Heart right ventricle (tissue), 16 donors: ENCODE results near the gene TSHR. TPM values are rescaled to one million over a fixed set of nuclear protein-coding genes. Genes with fewer than 3 reads are reported as not detected.

Experiments
- ATAC-seq, 8 donors: fragments of 200-7000 bp; cut with Tn5 transposase; one replicate each; pipeline ENCODE4 v1.9.1; 2020; ENCODE audit warnings: mild to moderate bottlenecking in 8 of 8, moderate library complexity in 8 of 8, moderate number of reproducible peaks in 1 of 8
- DNase-seq, 2 donors: peaks; one replicate each; pipeline ENCODE4 v3.0.0-alpha.2; 2020
- H3K27ac ChIP-seq, 10 donors: fragments of 200-600 bp; sonication (generic) in 2 of 10; one replicate each; pipeline versions ENCODE4 v1.5.0 to v1.8.0; 2020 to 2022; ENCODE audit warnings: mild to moderate bottlenecking in 3 of 10
- H3K27me3 ChIP-seq, 7 donors: fragments of 200-600 bp; one replicate each; pipeline ENCODE4 v1.8.0; 2021 to 2022; ENCODE audit warnings: mild to moderate bottlenecking in 2 of 7
- H3K36me3 ChIP-seq, 9 donors: fragments of 200-600 bp; sonication (generic) in 1 of 9; one replicate each; pipeline versions ENCODE4 v1.5.0 to v1.8.0; 2020 to 2022; ENCODE audit warnings: mild to moderate bottlenecking in 2 of 9
- H3K4me1 ChIP-seq, 9 donors: fragments of 200-600 bp; sonication (generic) in 1 of 9; one replicate each; pipeline versions ENCODE4 v1.5.0 to v1.8.0; 2020 to 2022; ENCODE audit warnings: mild to moderate bottlenecking in 4 of 9
- H3K4me3 ChIP-seq, 10 donors: fragments of 200-600 bp; sonication (generic) in 2 of 10; one replicate each; pipeline versions ENCODE4 v1.5.0 to v1.8.0; 2020 to 2022; ENCODE audit warnings: mild to moderate bottlenecking in 7 of 10, moderate library complexity in 2 of 10
- H3K9me3 ChIP-seq, 11 donors: fragments of 200-600 bp in 10 of 11; sonication (generic) in 2 of 11; one replicate each; pipeline versions ENCODE4 v1.5.0 to v1.8.0; 2013 to 2022; ENCODE audit warnings: mild to moderate bottlenecking in 2 of 11, control low read depth in 1 of 11, moderate library complexity in 1 of 11
- WGBS, 2 donors: extraction: QIAGEN DNeasy Blood & Tissue Kit; methylation state at CpG; one replicate each; pipeline ENCODE4 v1.1.7; 2013; ENCODE audit warnings: inconsistent platforms in 1 of 2; 5-methylcytosine and 5-hydroxymethylcytosine counted together
- intact Hi-C, 10 donors: fragments of 100-400 bp; cut with DNase I; formaldehyde crosslinking; loops; one replicate each; pipeline versions ENCODE4 v1.11.1 to v1.14.2; 2022
- polyA plus RNA-seq, 2 donors: library from polyadenylated mRNA; stranded (reverse); fragments of 200-250 nt; gene quantifications; one replicate each; pipeline ENCODE4 v1.2.3, GENCODE V29; 2013
- total RNA-seq, 10 donors: library from RNA; stranded (reverse); fragmentation: NEBNext Ultra II Directional in 3 of 10; extraction: Animal tissue kit (Norgen Biotek cat#: 25700) in 3 of 10; gene quantifications; one replicate each; pipeline versions ENCODE4 v1.2.1 to v1.2.4, GENCODE V29; 2021 to 2023
- TF ChIP-seq, protein P1 (sequence below), 9 donors: fragments of 200-600 bp; sonication (generic) in 2 of 9; IDR thresholded peaks; one replicate each; pipeline versions ENCODE4 v1.5.0 to v1.8.0; 2021 to 2022; ENCODE audit warnings: antibody characterized with exemption in 9 of 9, mild to moderate bottlenecking in 5 of 9, moderate library complexity in 1 of 9
- donor health status: Arrhythmogenic right ventricular cardiomyopathy.
- donor health status: ischemic (EF 13 %, LVEDD 7.1; RV severe dilation, severe dysfunction).
- donor health status: healthy with polysubstance abuse.
- donor health status: DM: no; HTN: yes; CAD: no.
- donor health status: DM: no; HTN: no; CAD: no.
- donor health status: ischemic (EF 25% LVEDD 6.9; RV normal size, moderate dysfunction).
- donor health status: ischemic (EF 25% LVEDD 5.7; RV mildly dilated, moderate dysfunction).
- donor health status: healthy.
- donor health status: DM: yes; HTN: yes; CAD: no.
- donor health status: Ischemic cardiomyopathy.
- donor health status: ischemic (EF 35%, LVEDD 5.7; RV mildly dilated, moderate dysfunction).
- donor health status: nonischemic (EF 11% LVEDD 7.7; RV severe dilation, severe dysfunction).
- donor health status: DM: yes; HTN: yes; CAD: no.
- donor health status: PGD.
- donor health status: ischemic (EF 29% LVEDD 5.4; RV normal size, mild dysfunction).
- donor health status: nonischemic (EF 23%, LVEDD 6.1; RV moderate dilation, normal function).

TSHR gene
- total and polyA plus RNA-seq, 12 donors, result 0.04 TPM; not detected in 11

DNA sequence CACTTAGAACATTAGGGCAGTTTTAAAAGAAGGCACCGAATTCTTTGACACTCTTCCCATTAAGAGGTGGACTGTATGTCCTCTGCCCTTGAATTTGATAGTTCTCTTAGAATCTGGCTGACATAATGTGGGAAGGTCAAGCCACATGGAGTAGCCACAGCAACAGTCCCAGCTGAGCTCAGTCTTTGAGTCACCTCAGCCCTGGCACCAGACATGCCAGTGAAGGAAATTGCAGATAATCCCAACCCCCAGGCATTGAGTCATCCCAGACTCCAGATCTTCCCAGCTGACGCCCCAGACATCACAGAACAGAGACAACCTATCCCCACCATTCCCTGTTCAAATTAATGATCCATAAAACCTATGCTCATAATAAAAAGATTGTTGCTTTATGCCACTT is 181.9 kb downstream of the TSHR start:
- ATAC-seq (no peak), DNase-seq (no peak)
- Histone ChIP-seq H3K4me1 (peaks cover 0 to 6% (median 0%) of the 10 kb centered on the region in 9 donors), H3K27ac (no peak overlapping the region), H3K27me3 (no peaks in the 10 kb centered on the region), H3K9me3 (peaks cover 0 to 10% (median 0%) of the 10 kb centered on the region in 11 donors), H3K36me3 (no peaks in the 10 kb centered on the region), H3K4me3 (no peak overlapping the region)
- 61 to 85% methylated on average over 2 of the region's 2 CpGs for WGBS, 2 donors
- intact Hi-C loops, result no loop called here
- TF ChIP-seq, protein P1, sequence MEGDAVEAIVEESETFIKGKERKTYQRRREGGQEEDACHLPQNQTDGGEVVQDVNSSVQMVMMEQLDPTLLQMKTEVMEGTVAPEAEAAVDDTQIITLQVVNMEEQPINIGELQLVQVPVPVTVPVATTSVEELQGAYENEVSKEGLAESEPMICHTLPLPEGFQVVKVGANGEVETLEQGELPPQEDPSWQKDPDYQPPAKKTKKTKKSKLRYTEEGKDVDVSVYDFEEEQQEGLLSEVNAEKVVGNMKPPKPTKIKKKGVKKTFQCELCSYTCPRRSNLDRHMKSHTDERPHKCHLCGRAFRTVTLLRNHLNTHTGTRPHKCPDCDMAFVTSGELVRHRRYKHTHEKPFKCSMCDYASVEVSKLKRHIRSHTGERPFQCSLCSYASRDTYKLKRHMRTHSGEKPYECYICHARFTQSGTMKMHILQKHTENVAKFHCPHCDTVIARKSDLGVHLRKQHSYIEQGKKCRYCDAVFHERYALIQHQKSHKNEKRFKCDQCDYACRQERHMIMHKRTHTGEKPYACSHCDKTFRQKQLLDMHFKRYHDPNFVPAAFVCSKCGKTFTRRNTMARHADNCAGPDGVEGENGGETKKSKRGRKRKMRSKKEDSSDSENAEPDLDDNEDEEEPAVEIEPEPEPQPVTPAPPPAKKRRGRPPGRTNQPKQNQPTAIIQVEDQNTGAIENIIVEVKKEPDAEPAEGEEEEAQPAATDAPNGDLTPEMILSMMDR (IDR thresholded peaks at IDR 0.05), result no peak

DNA sequence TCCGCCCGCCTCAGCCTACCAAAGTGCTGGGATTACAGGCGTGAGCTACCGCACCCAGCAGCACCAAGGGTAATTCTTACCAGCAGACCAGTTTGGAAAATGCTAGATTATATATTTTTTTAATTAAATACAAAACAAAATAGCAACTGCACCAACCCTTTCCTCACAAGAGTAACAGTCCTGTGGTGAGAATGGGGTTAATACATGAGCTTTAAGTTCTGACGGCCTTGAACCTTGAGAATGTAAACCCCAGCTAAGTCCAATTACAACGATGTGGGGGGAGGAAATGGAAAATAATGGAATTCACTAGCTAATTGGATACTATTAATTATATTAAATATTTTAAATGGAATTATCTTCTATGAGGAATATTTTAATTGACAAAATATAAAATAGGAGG is 183.0 kb downstream of the TSHR start:
- DNase-seq, result no peak
- Histone ChIP-seq H3K36me3 (no peaks in the 10 kb centered on the region), H3K4me1 (peaks cover 0 to 6% (median 0%) of the 10 kb centered on the region in 9 donors), H3K4me3 (no peak overlapping the region), H3K9me3 (peaks cover 0 to 10% (median 0%) of the 10 kb centered on the region in 11 donors), H3K27ac (no peak overlapping the region), H3K27me3 (no peaks in the 10 kb centered on the region)
- TF ChIP-seq, protein P1 (IDR thresholded peaks at IDR 0.05), result no peak
- WGBS, 2 donors, result 89% methylated on average over 6 of the region's 6 CpGs
- intact Hi-C loops, result no loop called here
- no peak for ATAC-seq

DNA sequence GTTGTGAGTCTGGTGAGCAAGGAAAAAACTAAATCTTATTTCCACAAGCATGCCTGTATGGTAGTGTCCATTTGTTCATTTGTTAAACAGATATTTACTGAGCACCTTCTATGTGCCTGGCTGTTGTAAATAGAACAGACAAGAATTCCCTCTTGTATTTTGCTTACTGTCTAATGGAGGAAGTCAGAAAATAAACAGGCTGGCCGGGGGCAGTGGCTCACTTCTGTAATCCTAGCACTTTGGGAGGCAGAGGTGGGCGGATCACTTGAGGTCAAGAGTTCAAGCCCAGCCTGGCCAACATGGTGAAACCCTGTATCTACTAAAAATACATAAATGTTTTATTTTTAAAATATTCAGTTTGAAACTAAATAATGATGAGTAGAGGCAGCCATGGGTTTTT is 186.0 kb downstream of the TSHR start:
- no peak for DNase-seq
- Histone ChIP-seq H3K27me3 (no peaks in the 10 kb centered on the region), H3K36me3 (no peaks in the 10 kb centered on the region), H3K9me3 (no peaks in the 10 kb centered on the region), H3K27ac (no peak overlapping the region), H3K4me1 (peaks cover 0 to 6% (median 0%) of the 10 kb centered on the region in 9 donors), H3K4me3 (no peak overlapping the region)
- WGBS, 2 donors, result 60 to 68% methylated on average over 2 of the region's 2 CpGs
- intact Hi-C loops, result no loop called here
- TF ChIP-seq, protein P1 (IDR thresholded peaks at IDR 0.05), result no peak
- no peak for ATAC-seq

DNA sequence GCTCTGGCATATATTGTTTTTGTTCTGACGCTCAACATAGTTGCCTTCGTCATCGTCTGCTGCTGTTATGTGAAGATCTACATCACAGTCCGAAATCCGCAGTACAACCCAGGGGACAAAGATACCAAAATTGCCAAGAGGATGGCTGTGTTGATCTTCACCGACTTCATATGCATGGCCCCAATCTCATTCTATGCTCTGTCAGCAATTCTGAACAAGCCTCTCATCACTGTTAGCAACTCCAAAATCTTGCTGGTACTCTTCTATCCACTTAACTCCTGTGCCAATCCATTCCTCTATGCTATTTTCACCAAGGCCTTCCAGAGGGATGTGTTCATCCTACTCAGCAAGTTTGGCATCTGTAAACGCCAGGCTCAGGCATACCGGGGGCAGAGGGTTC is 188.4 kb downstream of the TSHR start:
- no peak for ATAC-seq
- H3K27ac ChIP-seq, result no peak overlapping the region
- intact Hi-C loops, result no loop called here
- DNase-seq, result no peak
- no peaks in the 10 kb centered on the region for H3K27me3 ChIP-seq
- no peaks in the 10 kb centered on the region for H3K36me3 ChIP-seq
- WGBS, 2 donors, result 89 to 94% methylated on average over 8 of the region's 8 CpGs
- peaks cover 0 to 6% (median 0%) of the 10 kb centered on the region in 9 donors for H3K4me1 ChIP-seq
- H3K9me3 ChIP-seq, result no peaks in the 10 kb centered on the region
- no peak overlapping the region for H3K4me3 ChIP-seq
- TF ChIP-seq, protein P1 (IDR thresholded peaks at IDR 0.05), result no peak
